ENCODE measurements around the gene SRM. TPM values are rescaled to one million over a fixed set of nuclear protein-coding genes. Genes with fewer than 3 reads are reported as not detected.
A peak's percentile ranks its signal among the peaks of the same experiment; 100 is the strongest.

SRM gene
- total RNA-seq, 1 experiment from 2014 or later: 249 TPM

DNA sequence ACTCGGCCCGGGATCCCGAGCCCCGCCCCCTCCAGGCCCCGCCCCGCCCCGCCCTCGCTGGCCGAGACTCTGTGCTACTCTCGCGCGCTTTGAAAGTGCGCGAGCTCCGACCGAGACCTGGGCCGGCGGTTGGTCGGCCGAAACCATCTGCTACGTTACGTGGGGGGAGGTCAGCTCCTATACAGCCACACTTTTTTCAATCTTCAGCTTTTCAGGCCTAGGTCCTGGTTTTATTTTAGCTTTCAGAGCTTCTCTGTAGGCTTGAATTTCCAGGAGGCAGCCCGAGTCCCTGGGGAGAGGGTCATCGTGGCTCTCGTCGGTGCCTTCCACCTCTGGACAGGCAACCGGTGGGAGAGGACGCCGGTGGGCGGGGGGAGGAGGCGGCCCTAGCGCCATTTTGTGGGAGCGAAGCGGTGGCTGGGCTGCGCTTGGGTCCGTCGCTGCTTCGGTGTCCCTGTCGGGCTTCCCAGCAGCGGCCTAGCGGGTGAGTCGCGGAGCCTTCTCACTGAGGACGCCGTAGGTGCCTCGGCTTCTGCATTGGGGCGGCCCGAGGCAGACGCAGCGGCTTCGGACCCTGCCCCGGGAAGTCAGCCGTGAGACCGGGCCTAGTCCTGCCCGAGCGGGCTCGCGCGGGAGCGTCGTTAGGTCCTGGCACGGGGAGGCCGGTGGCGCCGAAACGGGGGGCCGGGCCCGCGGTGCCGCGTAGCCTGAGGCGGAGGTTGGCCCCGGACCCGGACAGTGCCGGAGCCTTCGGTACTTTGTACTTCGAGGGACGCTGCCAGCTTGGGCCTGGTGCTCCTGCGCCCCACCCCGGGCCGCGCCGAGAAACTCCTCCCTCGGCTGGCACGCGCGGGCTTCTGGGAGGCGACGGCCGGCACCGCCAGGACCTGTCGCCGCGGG, 47.3 kb downstream of the SRM start, which contains the start of gene TARDBP:
Gene TARDBP (plus strand): TSS at position 395 of the 900 bp plus-strand sequence. CDS start 1,074 bp downstream, outside the sequence.
- Histone ChIP-seq H3K27ac (ENCODE audit: low read length) (peak within 1 kb of the TSS; percentile 97), H3K4me3 (ENCODE audit: low read depth in 2 of 2, low read length in 2 of 2) (peak within 1 kb of the TSS; percentile 83 to 96), H3K36me3 (ENCODE audit: control insufficient read depth, insufficient read depth, low read length) (peaks cover 24% of the 10 kb centered on the region), H3K9me3 (ENCODE audit: control insufficient read depth, insufficient read depth, low read depth, low read length) (no peaks in the 10 kb centered on the region), H3K4me1 (ENCODE audit: control insufficient read depth, insufficient read depth, low read length) (peaks cover 9% of the 10 kb centered on the region), H3K27me3 (ENCODE audit: control insufficient read depth, insufficient read depth, low read length) (no peaks in the 10 kb centered on the region)
- TF ChIP-seq POLR2AphosphoS5 (IDR thresholded peaks at IDR 0.05; ENCODE audit: low read depth, low read length) (peak; percentile 71), TCF7L2 (IDR thresholded peaks at IDR 0.05; ENCODE audit: low read depth, low read length) (peak; percentile 62; the same call in 1 of the 2 replicates), SIN3A (IDR thresholded peaks at IDR 0.05; ENCODE audit: borderline replicate concordance, insufficient read depth, low read depth, low read length) (peak; percentile 39; the same call in 1 of the 2 replicates)
- TF ChIP-seq, protein P1, sequence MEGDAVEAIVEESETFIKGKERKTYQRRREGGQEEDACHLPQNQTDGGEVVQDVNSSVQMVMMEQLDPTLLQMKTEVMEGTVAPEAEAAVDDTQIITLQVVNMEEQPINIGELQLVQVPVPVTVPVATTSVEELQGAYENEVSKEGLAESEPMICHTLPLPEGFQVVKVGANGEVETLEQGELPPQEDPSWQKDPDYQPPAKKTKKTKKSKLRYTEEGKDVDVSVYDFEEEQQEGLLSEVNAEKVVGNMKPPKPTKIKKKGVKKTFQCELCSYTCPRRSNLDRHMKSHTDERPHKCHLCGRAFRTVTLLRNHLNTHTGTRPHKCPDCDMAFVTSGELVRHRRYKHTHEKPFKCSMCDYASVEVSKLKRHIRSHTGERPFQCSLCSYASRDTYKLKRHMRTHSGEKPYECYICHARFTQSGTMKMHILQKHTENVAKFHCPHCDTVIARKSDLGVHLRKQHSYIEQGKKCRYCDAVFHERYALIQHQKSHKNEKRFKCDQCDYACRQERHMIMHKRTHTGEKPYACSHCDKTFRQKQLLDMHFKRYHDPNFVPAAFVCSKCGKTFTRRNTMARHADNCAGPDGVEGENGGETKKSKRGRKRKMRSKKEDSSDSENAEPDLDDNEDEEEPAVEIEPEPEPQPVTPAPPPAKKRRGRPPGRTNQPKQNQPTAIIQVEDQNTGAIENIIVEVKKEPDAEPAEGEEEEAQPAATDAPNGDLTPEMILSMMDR (IDR thresholded peaks at IDR 0.05): no peak
- TF ChIP-seq, protein P2, sequence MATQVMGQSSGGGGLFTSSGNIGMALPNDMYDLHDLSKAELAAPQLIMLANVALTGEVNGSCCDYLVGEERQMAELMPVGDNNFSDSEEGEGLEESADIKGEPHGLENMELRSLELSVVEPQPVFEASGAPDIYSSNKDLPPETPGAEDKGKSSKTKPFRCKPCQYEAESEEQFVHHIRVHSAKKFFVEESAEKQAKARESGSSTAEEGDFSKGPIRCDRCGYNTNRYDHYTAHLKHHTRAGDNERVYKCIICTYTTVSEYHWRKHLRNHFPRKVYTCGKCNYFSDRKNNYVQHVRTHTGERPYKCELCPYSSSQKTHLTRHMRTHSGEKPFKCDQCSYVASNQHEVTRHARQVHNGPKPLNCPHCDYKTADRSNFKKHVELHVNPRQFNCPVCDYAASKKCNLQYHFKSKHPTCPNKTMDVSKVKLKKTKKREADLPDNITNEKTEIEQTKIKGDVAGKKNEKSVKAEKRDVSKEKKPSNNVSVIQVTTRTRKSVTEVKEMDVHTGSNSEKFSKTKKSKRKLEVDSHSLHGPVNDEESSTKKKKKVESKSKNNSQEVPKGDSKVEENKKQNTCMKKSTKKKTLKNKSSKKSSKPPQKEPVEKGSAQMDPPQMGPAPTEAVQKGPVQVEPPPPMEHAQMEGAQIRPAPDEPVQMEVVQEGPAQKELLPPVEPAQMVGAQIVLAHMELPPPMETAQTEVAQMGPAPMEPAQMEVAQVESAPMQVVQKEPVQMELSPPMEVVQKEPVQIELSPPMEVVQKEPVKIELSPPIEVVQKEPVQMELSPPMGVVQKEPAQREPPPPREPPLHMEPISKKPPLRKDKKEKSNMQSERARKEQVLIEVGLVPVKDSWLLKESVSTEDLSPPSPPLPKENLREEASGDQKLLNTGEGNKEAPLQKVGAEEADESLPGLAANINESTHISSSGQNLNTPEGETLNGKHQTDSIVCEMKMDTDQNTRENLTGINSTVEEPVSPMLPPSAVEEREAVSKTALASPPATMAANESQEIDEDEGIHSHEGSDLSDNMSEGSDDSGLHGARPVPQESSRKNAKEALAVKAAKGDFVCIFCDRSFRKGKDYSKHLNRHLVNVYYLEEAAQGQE (IDR thresholded peaks at IDR 0.05; ENCODE audit: insufficient read depth in 1 of 2, low read depth in 2 of 2, low read length in 1 of 2): no peak; a peak in 1 of 4 replicates
- POLR2A ChIA-PET: interaction anchor here (1.2 kb wide), 1 partner anchor 26 kb away, joined by 3 read pairs; no protein-coding TSS in a partner anchor
- BruUV-seq (replicated peaks): no TSS peak
- intact Hi-C loops (cut with micrococcal nuclease; ENCODE audit: unreplicated experiment) (no loop called here), in situ Hi-C loops (cut with HindIII; ENCODE audit: low pct_unique_long_range_greater_than_20kb, low sequenced_read_pairs) (no loop called here)
- peak; percentile 80 for DNase-seq (ENCODE audit: low read depth, low spot score)
- peak; percentile 92 for ATAC-seq
- CTCF ChIA-PET: interaction anchor here (0.6 to 0.7 kb wide), 2 partner anchors 20 to 504 kb away, joined by 3 read pairs; no protein-coding TSS in a partner anchor

Other genes with a start within 250 kb of the SRM start
- gene TARDBP, start 47.4 kb downstream of the SRM start, total RNA-seq (2021; ENCODE audit: unreplicated experiment): 196 TPM
- 0.41 TPM for gene MASP2, start 12.8 kb downstream of the SRM start, total RNA-seq (2021; ENCODE audit: unreplicated experiment)
- 93.1 TPM for gene EXOSC10, start 39.9 kb upstream of the SRM start, total RNA-seq (2021; ENCODE audit: unreplicated experiment)
- not detected for gene ANGPTL7, start 129.3 kb upstream of the SRM start, total RNA-seq (2021; ENCODE audit: unreplicated experiment)
- 71.2 TPM for gene MTOR, start 202.5 kb upstream of the SRM start, total RNA-seq (2021; ENCODE audit: unreplicated experiment)
- 24.7 TPM for gene UBIAD1, start 213.2 kb upstream of the SRM start, total RNA-seq (2021; ENCODE audit: unreplicated experiment)